HG03139 (cell line): Measurements from ENCODE around the gene BCAR1.
"Not testable (repeated sequence)": the region's sequence is repeated elsewhere in the genome, so short reads cannot be mapped to it uniquely, and the experiment has no call there.

ENCODE experiments used
- ATAC-seq: cut with Tn5 transposase; IDR thresholded peaks from one replicate; pipeline ENCODE4 v1.9.1; 2021; ENCODE audit not compliant: unreplicated experiment

The BCAR1 gene

GRCh38 chr16:75251280-75252048 lies at the start of gene BCAR1:
Gene BCAR1 (minus strand): TSS chr16:75251624. CDS start chr16:75251482, 142 bp downstream.
- peak; percentile 70 for ATAC-seq

- no peak for ATAC-seq
Observed at GRCh38 chr16:75298267-75298666, 46.8 kb upstream of the BCAR1 start.

GRCh38 chr16:75296606-75297005 lies 45.2 kb upstream of the BCAR1 start:
- ATAC-seq = no peak

GRCh38 chr16:75294773-75295459 lies 43.5 kb upstream of the BCAR1 start:
- ATAC-seq = no peak

GRCh38 chr16:75293772-75294171 lies 42.3 kb upstream of the BCAR1 start:
- no peak for ATAC-seq

GRCh38 chr16:75293173-75293572 lies 41.7 kb upstream of the BCAR1 start:
- ATAC-seq = no peak

GRCh38 chr16:75292691-75293090 lies 41.3 kb upstream of the BCAR1 start:
- no peak for ATAC-seq

- no peak for ATAC-seq
Observed at GRCh38 chr16:75289189-75289588, 37.8 kb upstream of the BCAR1 start.

- no peak for ATAC-seq
Observed at GRCh38 chr16:75288596-75289120, 37.2 kb upstream of the BCAR1 start.

GRCh38 chr16:75288181-75288580 lies 36.8 kb upstream of the BCAR1 start:
- no peak for ATAC-seq

GRCh38 chr16:75287708-75288107 lies 36.3 kb upstream of the BCAR1 start:
- no peak for ATAC-seq

GRCh38 chr16:75286389-75286788 lies 35.0 kb upstream of the BCAR1 start:
- ATAC-seq = no peak

- no peak for ATAC-seq
Observed at GRCh38 chr16:75282466-75283281, 31.2 kb upstream of the BCAR1 start.

- no peak for ATAC-seq
Observed at GRCh38 chr16:75281826-75282225, 30.4 kb upstream of the BCAR1 start.

- ATAC-seq = not testable (repeated sequence)
Observed at GRCh38 chr16:75281009-75281408, 29.6 kb upstream of the BCAR1 start.

- ATAC-seq = no peak
Observed at GRCh38 chr16:75280331-75280804, 28.9 kb upstream of the BCAR1 start.

- no peak for ATAC-seq
Observed at GRCh38 chr16:75279305-75279704, 27.9 kb upstream of the BCAR1 start.

GRCh38 chr16:75273054-75273925 lies 21.9 kb upstream of the BCAR1 start:
- ATAC-seq = no peak

- not testable (repeated sequence) for ATAC-seq
Observed at GRCh38 chr16:75272629-75273028, 21.2 kb upstream of the BCAR1 start.

- no peak for ATAC-seq
Observed at GRCh38 chr16:75272097-75272551, 20.7 kb upstream of the BCAR1 start.
